Mononuclear cell (primary cell): ENCODE measurements around the gene ADAMTSL4. TPM values are rescaled to one million over a fixed set of nuclear protein-coding genes. Genes with fewer than 3 reads are reported as not detected.

Experiments used
- H3K27me3 ChIP-seq: 2 replicates; pipeline ENCODE4 v1.6.0; 2011; ENCODE audit warnings: low read length, control low read depth; ENCODE audit not compliant: insufficient read depth
- H3K4me1 ChIP-seq: 2 replicates; pipeline ENCODE4 v1.5.1; 2011; ENCODE audit warnings: mild to moderate bottlenecking, low read length, control low read depth; ENCODE audit not compliant: insufficient read depth
- H3K4me3 ChIP-seq: 2 replicates; pipeline ENCODE4 v1.5.1; 2011; ENCODE audit warnings: mild to moderate bottlenecking, low read length, moderate library complexity
- H3K9me3 ChIP-seq: 2 replicates; pipeline ENCODE4 v1.5.1; 2011; ENCODE audit warnings: low read depth, mild to moderate bottlenecking, control low read depth, low read length
- total RNA-seq: library from RNA; depleted of rRNA; stranded (reverse); fragments of >200 nt; gene quantifications from one replicate; pipeline ENCODE4 v1.2.3, GENCODE V29; 2012

Gene ADAMTSL4
- 3.3 TPM for total RNA-seq

DNA sequence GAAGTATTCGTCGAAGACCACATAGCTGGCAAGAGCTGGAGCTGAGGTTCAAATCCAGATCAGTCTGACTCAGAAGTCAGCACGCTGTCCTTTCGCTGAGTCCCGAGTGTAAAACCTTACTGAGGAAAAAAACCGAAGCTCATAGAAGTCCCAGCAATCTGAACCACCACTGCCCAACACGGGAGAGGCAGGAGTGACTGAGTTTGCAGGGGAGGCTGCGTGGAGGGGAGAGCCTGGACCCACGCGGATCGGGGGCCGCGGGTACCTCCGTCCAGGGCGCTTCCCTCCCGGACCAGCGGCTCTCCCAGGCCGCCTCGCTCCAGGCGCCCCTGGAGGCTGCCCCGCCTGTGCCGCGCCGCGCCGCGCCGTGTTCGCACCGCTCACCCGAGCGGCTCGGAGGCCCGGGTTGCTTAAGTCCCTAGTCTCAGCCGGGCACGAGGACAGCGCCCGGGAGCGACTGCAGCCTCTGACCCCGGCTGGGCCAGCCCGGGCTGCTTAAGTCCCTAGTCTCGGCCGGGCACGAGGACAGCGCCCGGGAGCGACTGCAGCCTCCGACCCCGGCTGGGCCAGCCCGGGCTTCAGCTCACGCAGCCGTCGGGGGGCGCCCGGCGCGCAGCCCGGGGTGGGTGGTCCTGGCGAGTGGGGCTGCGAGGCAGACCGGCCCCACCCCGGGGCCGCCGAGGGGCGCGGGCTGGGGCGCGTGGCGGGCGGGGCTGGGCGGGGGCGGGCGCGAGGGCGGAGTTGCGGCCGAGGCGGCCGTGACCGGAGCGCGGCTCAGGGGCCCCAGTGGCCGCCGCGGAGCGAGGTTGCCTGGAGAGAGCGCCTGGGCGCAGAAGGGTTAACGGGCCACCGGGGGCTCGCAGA, at the start of gene ADAMTSL4:
ADAMTSL4 (plus strand) TSS at position 777 of the 864 bp plus-strand sequence. CDS start 2,881 bp downstream, outside the sequence.
- Histone ChIP-seq H3K27me3 (no peaks in the 10 kb centered on the region), H3K9me3 (no peaks in the 10 kb centered on the region), H3K4me3 (peak within 1 kb of the TSS; percentile 37), H3K4me1 (peaks cover 51% of the 10 kb centered on the region)

DNA sequence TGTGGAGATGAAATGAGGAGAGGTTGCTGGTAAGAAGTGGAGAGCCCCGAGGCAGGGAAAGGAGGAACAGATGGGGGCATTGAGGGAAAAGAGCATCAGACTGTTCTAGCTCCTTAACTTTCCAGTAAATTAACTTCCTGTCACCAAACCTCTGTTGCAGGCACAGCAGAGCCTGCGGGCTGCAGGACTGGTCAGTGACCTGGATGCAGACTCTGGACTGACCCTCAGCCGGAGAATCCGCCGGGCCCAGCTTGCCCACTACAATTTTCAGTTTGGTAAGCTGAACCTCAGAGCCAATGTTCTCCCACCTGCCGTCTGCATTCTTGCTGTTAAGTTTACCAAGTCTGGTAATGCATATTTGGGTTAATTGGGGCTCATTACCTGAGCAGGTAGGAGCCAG, 43.8 kb upstream of the ADAMTSL4 start:
- H3K9me3 ChIP-seq = no peaks in the 10 kb centered on the region
- H3K27me3 ChIP-seq = no peaks in the 10 kb centered on the region
- H3K4me1 ChIP-seq = peaks cover 7% of the 10 kb centered on the region
- no peak overlapping the region for H3K4me3 ChIP-seq

DNA sequence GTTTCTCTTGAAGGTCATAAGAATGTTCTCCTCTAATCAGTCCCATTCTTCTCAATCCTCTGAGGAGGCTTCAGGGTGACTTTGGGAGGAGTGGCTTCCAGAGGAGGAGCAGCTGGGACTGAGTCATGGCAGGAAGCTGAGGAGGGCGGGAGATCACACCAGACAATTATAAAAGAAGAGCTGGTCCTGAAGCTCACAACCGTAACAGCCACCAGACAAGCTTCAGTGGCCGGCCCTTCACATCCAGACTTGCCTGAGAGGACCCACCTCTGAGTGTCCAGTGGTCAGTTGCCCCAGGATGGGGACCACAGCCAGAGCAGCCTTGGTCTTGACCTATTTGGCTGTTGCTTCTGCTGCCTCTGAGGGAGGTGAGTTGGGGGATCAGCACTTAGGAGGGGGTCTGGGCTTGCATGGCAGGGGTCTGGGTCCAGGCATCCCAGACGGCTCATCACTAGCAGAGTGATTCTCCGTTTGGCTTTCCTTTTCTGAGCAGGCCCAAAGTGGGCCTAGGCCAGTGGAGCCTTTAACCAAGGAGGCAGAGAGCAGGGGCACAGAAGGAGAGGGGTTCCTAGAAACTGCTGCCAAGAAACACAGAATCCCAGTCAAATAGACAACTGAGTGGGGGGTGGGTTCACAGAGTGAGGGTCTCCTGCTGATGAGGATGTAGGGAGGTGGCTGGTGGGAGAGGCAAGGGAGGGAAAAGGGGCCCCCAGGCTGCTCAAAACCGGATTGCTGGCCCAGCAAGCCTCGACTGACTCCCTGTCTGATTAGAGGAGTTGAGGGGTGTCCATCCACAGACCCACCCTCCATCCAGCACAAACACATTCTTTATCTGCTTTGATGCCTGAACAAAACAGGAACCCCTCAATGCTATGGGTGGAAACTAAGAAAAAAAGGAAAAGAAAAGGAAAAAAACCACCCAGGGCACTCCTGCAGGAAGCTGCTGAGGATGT, 41.0 kb upstream of the ADAMTSL4 start, which contains the start of gene ECM1:
ECM1 (plus strand) TSS at position 198 of the 953 bp plus-strand sequence; CDS start at position 299, 101 bp downstream.
- Histone ChIP-seq H3K4me1 (peaks cover 7% of the 10 kb centered on the region), H3K4me3 (no peak within 1 kb of the TSS), H3K9me3 (no peaks in the 10 kb centered on the region), H3K27me3 (no peaks in the 10 kb centered on the region)

DNA sequence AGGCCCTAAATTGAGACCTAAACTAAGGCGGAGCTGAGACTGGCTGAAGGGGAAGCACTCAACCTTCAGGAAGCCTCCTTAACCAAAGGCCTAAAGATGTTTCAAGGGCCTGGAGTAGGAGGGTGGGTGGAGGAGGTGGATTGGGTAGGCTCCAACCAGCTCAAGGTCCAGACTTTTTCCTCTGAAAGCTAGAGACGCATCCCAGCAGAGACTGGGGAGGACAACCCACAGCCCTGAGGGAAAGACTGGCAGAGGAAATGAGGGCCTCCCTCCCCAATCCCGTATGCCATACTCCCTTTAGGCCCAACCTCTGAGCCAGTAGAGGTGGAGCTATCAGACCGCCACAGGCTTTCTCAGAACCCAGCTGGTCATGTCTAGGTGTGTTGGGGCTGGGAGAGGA, 40.2 kb upstream of the ADAMTSL4 start:
- Histone ChIP-seq H3K9me3 (no peaks in the 10 kb centered on the region), H3K4me1 (peaks cover 7% of the 10 kb centered on the region), H3K4me3 (no peak overlapping the region)

DNA sequence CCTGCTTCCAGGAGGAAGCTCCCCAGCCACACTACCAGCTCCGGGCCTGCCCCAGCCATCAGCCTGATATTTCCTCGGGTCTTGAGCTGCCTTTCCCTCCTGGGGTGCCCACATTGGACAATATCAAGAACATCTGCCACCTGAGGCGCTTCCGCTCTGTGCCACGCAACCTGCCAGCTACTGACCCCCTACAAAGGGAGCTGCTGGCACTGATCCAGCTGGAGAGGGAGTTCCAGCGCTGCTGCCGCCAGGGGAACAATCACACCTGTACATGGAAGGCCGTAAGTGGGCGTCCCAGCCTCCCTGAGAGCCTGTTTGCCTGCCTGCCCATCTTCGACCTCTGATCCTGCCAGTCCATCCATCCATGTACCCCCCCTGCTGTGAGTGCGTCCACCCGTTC, 37.7 kb upstream of the ADAMTSL4 start:
- Histone ChIP-seq H3K27me3 (no peaks in the 10 kb centered on the region), H3K4me1 (peaks cover 20% of the 10 kb centered on the region), H3K4me3 (no peak overlapping the region), H3K9me3 (no peaks in the 10 kb centered on the region)

More for the DNA sequence above, 40.2 kb upstream of the ADAMTSL4 start:
- H3K27me3 ChIP-seq = no peaks in the 10 kb centered on the region

DNA sequence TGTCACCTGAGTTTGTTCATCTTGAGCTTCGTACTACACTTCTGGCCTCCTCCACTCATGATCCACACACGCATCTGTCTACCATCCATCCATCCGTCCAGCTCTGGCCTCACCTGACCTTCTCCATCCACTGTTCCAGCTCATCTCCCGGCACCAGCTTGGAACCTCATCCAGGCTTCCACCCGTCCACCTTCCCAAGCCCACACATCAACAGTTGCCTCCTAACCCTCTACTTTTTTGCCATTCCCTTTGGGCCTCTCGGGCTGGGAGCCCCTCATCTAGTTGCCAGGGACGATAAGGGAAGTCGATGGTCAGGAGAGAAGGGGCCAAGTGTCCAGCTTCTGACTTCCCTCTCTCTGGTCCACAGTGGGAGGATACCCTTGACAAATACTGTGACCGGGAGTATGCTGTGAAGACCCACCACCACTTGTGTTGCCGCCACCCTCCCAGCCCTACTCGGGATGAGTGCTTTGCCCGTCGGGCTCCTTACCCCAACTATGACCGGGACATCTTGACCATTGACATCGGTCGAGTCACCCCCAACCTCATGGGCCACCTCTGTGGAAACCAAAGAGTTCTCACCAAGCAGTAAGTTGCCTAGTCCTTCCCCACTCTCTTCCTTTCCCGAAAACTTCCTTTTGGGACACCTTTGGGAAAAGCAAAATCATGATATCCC, 37.1 kb upstream of the ADAMTSL4 start:
- no peak overlapping the region for H3K4me3 ChIP-seq
- H3K27me3 ChIP-seq = no peaks in the 10 kb centered on the region
- peaks cover 26% of the 10 kb centered on the region for H3K4me1 ChIP-seq
- no peaks in the 10 kb centered on the region for H3K9me3 ChIP-seq

DNA sequence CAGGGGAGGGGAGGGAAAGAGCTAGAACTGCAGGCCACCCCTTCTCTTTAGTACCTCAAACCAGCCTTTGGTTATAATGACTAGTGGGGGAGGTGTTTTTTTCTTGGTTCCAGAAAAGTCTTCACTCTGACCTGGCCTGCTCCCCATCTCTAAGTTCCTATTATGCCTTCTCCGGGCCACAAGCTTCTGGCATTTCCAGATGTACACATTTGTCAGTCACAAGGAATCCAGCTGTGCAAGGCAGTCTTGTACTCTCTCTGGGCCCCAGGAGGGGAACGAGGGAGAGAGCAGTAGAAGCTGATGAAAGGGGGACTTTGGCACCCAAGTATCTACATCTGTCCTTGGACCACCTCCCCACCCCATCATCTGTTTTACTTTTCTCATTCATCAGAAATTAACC, 36.4 kb upstream of the ADAMTSL4 start:
- no peak overlapping the region for H3K4me3 ChIP-seq
- no peaks in the 10 kb centered on the region for H3K27me3 ChIP-seq
- H3K4me1 ChIP-seq = peaks cover 27% of the 10 kb centered on the region
- no peaks in the 10 kb centered on the region for H3K9me3 ChIP-seq

DNA sequence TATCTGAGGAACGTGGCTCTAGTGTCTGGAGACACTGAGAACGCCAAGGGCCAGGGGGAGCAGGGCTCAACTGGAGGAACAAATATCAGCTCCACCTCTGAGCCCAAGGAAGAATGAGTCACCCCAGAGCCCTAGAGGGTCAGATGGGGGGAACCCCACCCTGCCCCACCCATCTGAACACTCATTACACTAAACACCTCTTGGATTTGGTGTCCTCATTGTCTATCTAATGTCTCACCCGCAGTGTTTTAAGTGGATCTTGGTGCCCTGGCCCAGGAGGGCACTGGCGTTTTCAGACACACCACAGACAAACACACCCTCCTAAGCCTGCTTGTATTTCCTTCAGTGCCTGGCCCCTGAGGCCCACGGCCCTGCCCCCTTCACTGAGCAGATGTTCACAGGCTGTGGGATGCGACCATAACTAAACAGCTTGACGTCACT, 35.8 kb upstream of the ADAMTSL4 start:
- no peaks in the 10 kb centered on the region for H3K27me3 ChIP-seq
- peaks cover 22% of the 10 kb centered on the region for H3K4me1 ChIP-seq
- no peaks in the 10 kb centered on the region for H3K9me3 ChIP-seq
- H3K4me3 ChIP-seq = no peak overlapping the region

DNA sequence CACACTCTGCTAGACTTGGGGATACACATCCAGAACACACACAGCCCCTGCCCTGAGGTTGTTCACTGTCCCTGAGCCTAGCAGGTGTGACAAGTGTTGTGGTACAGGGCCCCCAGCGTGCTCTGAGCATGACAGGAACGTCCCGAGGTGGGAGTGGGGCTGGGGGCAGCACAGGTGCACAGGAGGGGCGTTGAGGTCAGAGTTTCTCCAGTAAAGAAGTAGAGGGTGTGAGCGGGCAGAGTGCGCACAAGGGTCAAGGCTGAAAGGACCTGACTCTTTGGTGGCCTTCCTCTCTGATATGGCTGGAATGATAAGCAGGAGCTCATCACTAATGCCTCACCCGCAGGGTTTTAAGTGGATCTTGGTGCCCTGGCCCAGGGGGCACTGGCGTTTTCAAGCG, 34.9 kb upstream of the ADAMTSL4 start:
- H3K4me3 ChIP-seq = no peak overlapping the region
- no peaks in the 10 kb centered on the region for H3K9me3 ChIP-seq
- no peaks in the 10 kb centered on the region for H3K27me3 ChIP-seq
- peaks cover 20% of the 10 kb centered on the region for H3K4me1 ChIP-seq

DNA sequence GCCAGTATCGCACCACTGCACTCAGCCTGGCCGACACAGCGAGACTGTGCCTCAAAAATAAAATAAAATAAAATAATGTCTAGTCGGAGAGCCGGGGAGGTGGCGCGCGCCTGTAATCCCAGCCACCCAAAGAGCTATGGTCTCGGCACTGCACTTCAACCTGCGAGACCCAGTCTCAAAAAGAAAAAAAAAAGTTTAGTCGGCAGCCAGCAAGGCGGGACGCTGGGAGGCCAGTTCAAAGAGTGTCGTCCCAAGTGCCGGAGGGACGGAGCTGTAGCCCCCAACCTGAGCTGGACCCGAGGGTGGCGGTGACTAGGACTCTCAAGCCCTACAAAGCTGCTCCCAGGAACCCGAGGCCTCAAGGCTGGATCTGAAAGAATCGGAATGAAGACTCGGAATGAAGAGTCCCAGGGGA, 34.3 kb upstream of the ADAMTSL4 start:
- Histone ChIP-seq H3K4me1 (peaks cover 20% of the 10 kb centered on the region), H3K27me3 (no peaks in the 10 kb centered on the region), H3K9me3 (no peaks in the 10 kb centered on the region), H3K4me3 (peak overlapping the region; percentile 52)

DNA sequence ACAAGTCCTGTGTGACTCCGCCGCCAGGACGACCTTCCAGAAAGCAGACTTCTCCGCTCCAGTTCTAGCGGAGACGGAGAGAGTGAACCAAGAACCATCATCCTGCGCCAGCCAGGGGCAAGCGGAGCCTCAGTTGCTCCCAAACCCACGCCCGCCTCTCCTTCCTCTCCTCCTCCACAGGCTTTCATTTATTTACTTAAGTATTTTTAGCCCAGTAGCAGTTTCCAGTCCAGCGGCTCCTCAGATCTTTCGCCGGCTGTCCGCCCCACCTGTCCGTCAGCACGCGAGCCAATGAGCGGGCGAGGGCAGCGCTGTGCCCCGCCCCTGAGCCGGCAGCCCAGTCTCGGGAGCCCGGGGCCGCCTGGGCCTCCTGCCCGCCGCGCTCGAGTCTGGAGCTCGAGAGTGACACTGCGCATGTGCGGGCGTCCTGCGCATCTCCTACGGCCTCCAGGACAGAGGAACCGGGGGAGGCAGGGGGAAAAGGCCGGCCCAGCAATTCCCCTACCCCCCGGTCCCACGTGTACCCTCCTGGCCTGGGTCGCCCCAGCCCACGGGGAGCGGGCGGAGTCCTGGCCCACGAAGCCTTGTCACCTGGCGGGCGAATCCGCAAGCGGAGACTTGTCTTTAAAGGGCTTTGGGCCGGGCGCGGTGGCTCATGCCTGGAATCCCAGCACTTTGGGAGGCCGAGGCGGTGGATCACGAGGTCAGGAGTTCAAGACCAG, 33.7 kb upstream of the ADAMTSL4 start, which contains the start of gene FALEC:
FALEC (plus strand) TSS at position 425 of the 722 bp plus-strand sequence.
- peaks cover 20% of the 10 kb centered on the region for H3K4me1 ChIP-seq

DNA sequence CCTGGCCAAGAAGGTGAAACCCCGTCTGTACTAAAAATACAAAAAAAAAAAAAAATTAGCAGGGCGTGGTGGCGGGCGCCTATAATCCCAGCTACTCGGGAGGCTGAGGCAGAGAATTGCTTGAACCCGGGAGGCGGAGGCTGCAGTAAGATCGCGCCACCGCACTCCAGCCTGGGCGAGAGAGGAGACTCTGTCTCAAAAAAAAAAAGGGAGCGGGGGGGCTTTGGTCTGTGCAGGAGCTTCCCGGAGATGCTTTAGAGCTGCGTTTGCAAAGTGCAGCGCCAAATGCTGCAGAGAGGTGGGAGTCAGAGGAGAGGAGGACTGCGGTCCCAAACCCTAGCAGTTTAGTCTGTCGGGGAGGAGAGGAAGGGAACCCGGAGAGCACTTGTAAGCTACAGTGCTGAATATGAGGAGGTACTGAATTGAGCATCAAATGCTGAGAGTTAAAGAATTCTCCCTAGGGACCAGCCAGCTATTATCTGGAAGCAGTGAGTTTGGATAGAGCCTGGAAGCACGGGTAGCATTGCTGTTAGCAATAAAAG, 33.1 kb upstream of the ADAMTSL4 start:
- H3K4me1 ChIP-seq = peaks cover 20% of the 10 kb centered on the region
- no peaks in the 10 kb centered on the region for H3K27me3 ChIP-seq
- no peaks in the 10 kb centered on the region for H3K9me3 ChIP-seq
- peak overlapping the region; percentile 52 for H3K4me3 ChIP-seq

More for the DNA sequence above, 33.7 kb upstream of the ADAMTSL4 start, which contains the start of gene FALEC:
- H3K27me3 ChIP-seq = no peaks in the 10 kb centered on the region
- H3K4me3 ChIP-seq = peak within 1 kb of the TSS; percentile 52
- H3K9me3 ChIP-seq = no peaks in the 10 kb centered on the region

DNA sequence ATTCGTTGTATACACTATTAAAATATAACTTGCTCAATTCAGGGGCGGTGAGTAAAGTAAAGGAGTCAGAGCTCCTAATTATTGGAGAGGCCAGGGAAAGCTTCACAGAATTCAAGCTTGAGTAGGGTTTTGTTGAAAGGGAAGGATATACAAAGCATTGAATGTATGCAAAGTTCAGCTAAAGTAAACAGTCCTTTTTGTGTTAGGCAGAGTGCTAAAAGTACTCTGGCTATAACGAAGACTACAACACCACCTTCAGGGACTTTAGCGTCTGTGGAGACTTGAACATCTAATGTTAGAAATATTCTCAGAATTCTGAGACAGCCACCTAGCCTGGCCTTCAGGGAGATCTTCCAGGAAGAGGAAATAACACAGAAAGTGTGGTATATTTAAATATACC, 32.6 kb upstream of the ADAMTSL4 start:
- H3K4me3 ChIP-seq = no peak overlapping the region
- peaks cover 20% of the 10 kb centered on the region for H3K4me1 ChIP-seq
- no peaks in the 10 kb centered on the region for H3K9me3 ChIP-seq
- H3K27me3 ChIP-seq = no peaks in the 10 kb centered on the region
